SK-N-SH treated with all-trans-retinoic acid at 6 μM for 48 hours (cell line): ENCODE results near the gene DENND2A.

Source experiments
- ESRRG ChIP-seq: fragments of 250-450 bp; sonication (Bioruptor Pico); IDR thresholded peaks from 2 replicates; pipeline ENCODE4 v1.6.1; 2021; ENCODE audit warnings: mild to moderate bottlenecking
- GLIS3 ChIP-seq: fragments of 250-450 bp; sonication (Bioruptor Pico); IDR thresholded peaks from 2 replicates; pipeline ENCODE4 v1.5.0; 2020; ENCODE audit warnings: mild to moderate bottlenecking, moderate library complexity
- ISL1 ChIP-seq: fragments of 250-450 bp; sonication (Bioruptor Pico); IDR thresholded peaks from 2 replicates; pipeline ENCODE4 v2.1.2; 2022; ENCODE audit warnings: mild to moderate bottlenecking, moderate library complexity
- PPARA ChIP-seq: fragments of 250-450 bp; sonication (Bioruptor Pico); IDR thresholded peaks from 2 replicates; pipeline ENCODE4 v1.5.0; 2020; ENCODE audit warnings: mild to moderate bottlenecking, borderline replicate concordance
- SNAI2 ChIP-seq: fragments of 250-450 bp; sonication (Bioruptor Pico); IDR thresholded peaks from 2 replicates; pipeline ENCODE4 v1.5.0; 2020; ENCODE audit warnings: mild to moderate bottlenecking, moderate library complexity
- ZC3H10 ChIP-seq: fragments of 250-450 bp; sonication (Bioruptor Pico); IDR thresholded peaks from 2 replicates; pipeline ENCODE4 v1.5.1; 2021; ENCODE audit warnings: mild to moderate bottlenecking, moderate library complexity
- ZFP3 ChIP-seq: fragments of 250-450 bp; sonication (Bioruptor Pico); IDR thresholded peaks from 2 replicates; pipeline ENCODE4 v1.5.0; 2020; ENCODE audit warnings: mild to moderate bottlenecking, moderate library complexity
- ZFP30 ChIP-seq: fragments of 450-650 bp; formaldehyde crosslinking; IDR thresholded peaks from 2 replicates; pipeline ENCODE4 v1.5.0; 2022; ENCODE audit warnings: mild to moderate bottlenecking, moderate library complexity
- ZNF70 ChIP-seq: fragments of 450-650 bp; formaldehyde crosslinking; IDR thresholded peaks from 2 replicates; pipeline ENCODE4 v1.5.0; 2020; ENCODE audit warnings: mild to moderate bottlenecking, moderate library complexity
- TF ChIP-seq, protein P1 (sequence below): fragments of 250-450 bp; sonication (Bioruptor Pico); IDR thresholded peaks from 2 replicates; pipeline ENCODE4 v1.5.1; 2021; ENCODE audit warnings: mild to moderate bottlenecking, moderate library complexity
- TF ChIP-seq, protein P2 (sequence below): fragments of 250-450 bp; sonication (Bioruptor Pico); IDR thresholded peaks from 2 replicates; pipeline ENCODE4 v1.8.0; 2020; ENCODE audit warnings: mild to moderate bottlenecking, moderate library complexity, borderline replicate concordance
- TF ChIP-seq, protein P3 (sequence below): fragments of 250-450 bp; sonication (Bioruptor Pico); IDR thresholded peaks from 2 replicates; pipeline ENCODE4 v1.5.1; 2020; ENCODE audit warnings: low read depth, mild to moderate bottlenecking, moderate library complexity

DNA sequence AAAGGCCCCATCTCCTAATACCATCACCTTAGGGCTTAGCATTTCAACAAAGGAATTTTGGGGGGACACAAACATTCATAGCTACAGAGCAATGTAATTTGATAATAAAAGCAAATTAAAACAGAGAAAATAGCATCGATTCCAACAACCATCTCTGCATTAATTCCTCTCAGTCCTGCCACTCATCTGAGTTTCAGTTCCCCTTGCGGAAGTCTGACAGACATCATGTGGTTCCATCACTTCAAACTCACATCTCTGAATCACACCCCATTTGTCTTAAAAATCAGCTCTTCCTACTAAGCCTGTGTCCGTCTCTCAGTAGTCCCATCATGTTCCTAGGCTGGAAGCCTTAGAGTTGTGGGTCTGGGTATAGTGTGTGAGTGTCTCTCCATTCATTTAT lies 35.7 kb upstream of the DENND2A start:
- no peak for TF ChIP-seq ISL1 (CRISPR knock-in tag)
- TF ChIP-seq, protein P1, sequence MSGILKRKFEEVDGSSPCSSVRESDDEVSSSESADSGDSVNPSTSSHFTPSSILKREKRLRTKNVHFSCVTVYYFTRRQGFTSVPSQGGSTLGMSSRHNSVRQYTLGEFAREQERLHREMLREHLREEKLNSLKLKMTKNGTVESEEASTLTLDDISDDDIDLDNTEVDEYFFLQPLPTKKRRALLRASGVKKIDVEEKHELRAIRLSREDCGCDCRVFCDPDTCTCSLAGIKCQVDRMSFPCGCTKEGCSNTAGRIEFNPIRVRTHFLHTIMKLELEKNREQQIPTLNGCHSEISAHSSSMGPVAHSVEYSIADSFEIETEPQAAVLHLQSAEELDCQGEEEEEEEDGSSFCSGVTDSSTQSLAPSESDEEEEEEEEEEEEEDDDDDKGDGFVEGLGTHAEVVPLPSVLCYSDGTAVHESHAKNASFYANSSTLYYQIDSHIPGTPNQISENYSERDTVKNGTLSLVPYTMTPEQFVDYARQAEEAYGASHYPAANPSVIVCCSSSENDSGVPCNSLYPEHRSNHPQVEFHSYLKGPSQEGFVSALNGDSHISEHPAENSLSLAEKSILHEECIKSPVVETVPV (CRISPR knock-in tag): no peak
- TF ChIP-seq, protein P2, sequence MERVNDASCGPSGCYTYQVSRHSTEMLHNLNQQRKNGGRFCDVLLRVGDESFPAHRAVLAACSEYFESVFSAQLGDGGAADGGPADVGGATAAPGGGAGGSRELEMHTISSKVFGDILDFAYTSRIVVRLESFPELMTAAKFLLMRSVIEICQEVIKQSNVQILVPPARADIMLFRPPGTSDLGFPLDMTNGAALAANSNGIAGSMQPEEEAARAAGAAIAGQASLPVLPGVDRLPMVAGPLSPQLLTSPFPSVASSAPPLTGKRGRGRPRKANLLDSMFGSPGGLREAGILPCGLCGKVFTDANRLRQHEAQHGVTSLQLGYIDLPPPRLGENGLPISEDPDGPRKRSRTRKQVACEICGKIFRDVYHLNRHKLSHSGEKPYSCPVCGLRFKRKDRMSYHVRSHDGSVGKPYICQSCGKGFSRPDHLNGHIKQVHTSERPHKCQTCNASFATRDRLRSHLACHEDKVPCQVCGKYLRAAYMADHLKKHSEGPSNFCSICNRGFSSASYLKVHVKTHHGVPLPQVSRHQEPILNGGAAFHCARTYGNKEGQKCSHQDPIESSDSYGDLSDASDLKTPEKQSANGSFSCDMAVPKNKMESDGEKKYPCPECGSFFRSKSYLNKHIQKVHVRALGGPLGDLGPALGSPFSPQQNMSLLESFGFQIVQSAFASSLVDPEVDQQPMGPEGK (CRISPR knock-in tag): no peak
- no peak for TF ChIP-seq ZFP30
- TF ChIP-seq ESRRG: no peak
- no peak for TF ChIP-seq ZNF70 (CRISPR knock-in tag)
- no peak for TF ChIP-seq ZC3H10
- TF ChIP-seq, protein P3, sequence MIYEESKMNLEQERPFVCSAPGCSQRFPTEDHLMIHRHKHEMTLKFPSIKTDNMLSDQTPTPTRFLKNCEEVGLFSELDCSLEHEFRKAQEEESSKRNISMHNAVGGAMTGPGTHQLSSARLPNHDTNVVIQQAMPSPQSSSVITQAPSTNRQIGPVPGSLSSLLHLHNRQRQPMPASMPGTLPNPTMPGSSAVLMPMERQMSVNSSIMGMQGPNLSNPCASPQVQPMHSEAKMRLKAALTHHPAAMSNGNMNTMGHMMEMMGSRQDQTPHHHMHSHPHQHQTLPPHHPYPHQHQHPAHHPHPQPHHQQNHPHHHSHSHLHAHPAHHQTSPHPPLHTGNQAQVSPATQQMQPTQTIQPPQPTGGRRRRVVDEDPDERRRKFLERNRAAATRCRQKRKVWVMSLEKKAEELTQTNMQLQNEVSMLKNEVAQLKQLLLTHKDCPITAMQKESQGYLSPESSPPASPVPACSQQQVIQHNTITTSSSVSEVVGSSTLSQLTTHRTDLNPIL (CRISPR knock-in tag): no peak
- TF ChIP-seq SNAI2 (CRISPR knock-in tag): no peak
- TF ChIP-seq GLIS3 (CRISPR knock-in tag): no peak
- no peak for TF ChIP-seq ZFP3 (CRISPR knock-in tag)
- no peak for TF ChIP-seq PPARA (CRISPR knock-in tag)
